AG04449 (cell line): Measurements from ENCODE around the gene TP73.

Experiments used
- CTCF ChIA-PET: fragments of 350-600 bp; formaldehyde crosslinking; extraction: SDS; loops from one replicate; lab custom pipeline; 2021; ENCODE audit warnings: antibody characterized with exemption; lab: Yijun Ruan, JAX
- POLR2A ChIA-PET: fragments of 400-600, 350-600 bp; formaldehyde crosslinking; extraction: SDS; loops from one replicate; lab custom pipeline; 2020; ENCODE audit warnings: antibody characterized with exemption, inconsistent platforms; lab: Yijun Ruan, JAX
- DNase-seq: peaks from one replicate; pipeline ENCODE4 v3.0.0-alpha.2; 2010; ENCODE audit warnings: low read depth, low spot score
- H3K4me3 ChIP-seq: 2 replicates; pipeline ENCODE4 v1.5.1; 2011; ENCODE audit warnings: low read depth, mild to moderate bottlenecking, control low read depth, low read length
- CTCF ChIP-seq: IDR thresholded peaks from one replicate; pipeline ENCODE4 v1.5.1; 2011; ENCODE audit warnings: mild to moderate bottlenecking, moderate library complexity, low read length, control low read depth, inconsistent platforms; ENCODE audit not compliant: insufficient read depth; ENCODE audit errors: missing control alignments

Gene TP73

GRCh38 chr1:3777647-3778589, 125.6 kb downstream of the TP73 start:
- no peak for TF ChIP-seq CTCF
- DNase-seq, result no peak
- no peak overlapping the region for H3K4me3 ChIP-seq
- ChIA-PET CTCF (no interaction called here), POLR2A (no interaction called here)

- ChIA-PET CTCF (interaction anchor here (1.2 kb wide), 1 partner anchor 36 kb away, joined by 3 read pairs; no protein-coding TSS in a partner anchor), POLR2A (no interaction called here)
- TF ChIP-seq CTCF, result no peak
- DNase-seq, result no peak
- no peak overlapping the region for H3K4me3 ChIP-seq
These were observed 126.4 kb downstream of the TP73 start for GRCh38 chr1:3778590-3779264.

GRCh38 chr1:3779265-3779911, 127.1 kb downstream of the TP73 start:
- H3K4me3 ChIP-seq, result no peak overlapping the region
- ChIA-PET CTCF (interaction anchor here (1.2 kb wide), 1 partner anchor 36 kb away, joined by 3 read pairs; no protein-coding TSS in a partner anchor), POLR2A (no interaction called here)
- TF ChIP-seq CTCF, result no peak
- no peak for DNase-seq

GRCh38 chr1:3779912-3780416, 127.6 kb downstream of the TP73 start:
- TF ChIP-seq CTCF, result no peak
- no peak for DNase-seq
- POLR2A ChIA-PET, result no interaction called here
- CTCF ChIA-PET, result interaction anchor here (1.2 kb wide), 1 partner anchor 37 kb away, joined by 3 read pairs; no protein-coding TSS in a partner anchor
- H3K4me3 ChIP-seq, result no peak overlapping the region

- no peak overlapping the region for H3K4me3 ChIP-seq
- TF ChIP-seq CTCF, result no peak
- DNase-seq, result no peak
- CTCF ChIA-PET, result no interaction called here
- POLR2A ChIA-PET, result no interaction called here
These were observed 128.6 kb downstream of the TP73 start for GRCh38 chr1:3780901-3781300.
